Stimulated activated CD8-positive, alpha-beta memory T cell treated with anti-CD3 and anti-CD28 coated beads, Interleukin-4, amount 100 ng/mL, for 4 hours (primary cell): ENCODE results near the gene NMT1.

Source experiments
- DNase-seq, 2 donors: peaks; one replicate each; pipeline ENCODE4 v3.0.0-alpha.2; 2020; ENCODE audit warnings: low read depth in 2 of 2, low spot score in 1 of 2

The NMT1 gene

DNA sequence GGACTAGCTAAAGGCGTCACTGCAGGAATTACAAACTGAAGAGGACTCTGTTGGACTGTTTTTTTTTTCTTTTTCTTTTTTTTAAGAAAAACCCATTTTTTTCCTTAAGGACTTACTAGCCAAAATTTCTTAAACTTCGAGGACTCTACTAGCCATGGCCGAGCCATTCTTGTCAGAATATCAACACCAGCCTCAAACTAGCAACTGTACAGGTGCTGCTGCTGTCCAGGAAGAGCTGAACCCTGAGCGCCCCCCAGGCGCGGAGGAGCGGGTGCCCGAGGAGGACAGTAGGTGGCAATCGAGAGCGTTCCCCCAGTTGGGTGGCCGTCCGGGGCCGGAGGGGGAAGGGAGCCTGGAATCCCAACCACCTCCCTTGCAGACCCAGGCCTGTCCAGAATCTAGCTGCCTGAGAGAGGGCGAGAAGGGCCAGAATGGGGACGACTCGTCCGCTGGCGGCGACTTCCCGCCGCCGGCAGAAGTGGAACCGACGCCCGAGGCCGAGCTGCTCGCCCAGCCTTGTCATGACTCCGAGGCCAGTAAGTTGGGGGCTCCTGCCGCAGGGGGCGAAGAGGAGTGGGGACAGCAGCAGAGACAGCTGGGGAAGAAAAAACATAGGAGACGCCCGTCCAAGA is 88.0 kb downstream of the NMT1 start:
- DNase-seq: no peak

- DNase-seq: no peak
Measured at GRCh38 chr17:45149669-45150664, 88.8 kb downstream of the NMT1 start.

- no peak for DNase-seq
Measured at GRCh38 chr17:45150911-45151809, 90.0 kb downstream of the NMT1 start.

GRCh38 chr17:45155029-45155428 is 93.9 kb downstream of the NMT1 start:
- no peak for DNase-seq

GRCh38 chr17:45155483-45155882 is 94.4 kb downstream of the NMT1 start:
- no peak for DNase-seq

GRCh38 chr17:45156242-45156641 is 95.1 kb downstream of the NMT1 start:
- DNase-seq: no peak
